Epithelial cell of prostate (primary cell): ENCODE measurements around the gene NDUFB8.
A peak's percentile ranks its signal among the peaks of the same experiment; 100 is the strongest.
"Not testable (repeated sequence)": the region's sequence is repeated elsewhere in the genome, so short reads cannot be mapped to it uniquely, and the experiment has no call there.

Experiments used
- DNase-seq: peaks from one replicate; pipeline ENCODE4 v3.0.0-alpha.2; 2011; ENCODE audit warnings: low read depth, low spot score
- H3K27ac ChIP-seq: fragments of 450-650 bp; 2 replicates; pipeline ENCODE4 v1.5.1; 2017; ENCODE audit warnings: mild to moderate bottlenecking

NDUFB8 gene

DNA sequence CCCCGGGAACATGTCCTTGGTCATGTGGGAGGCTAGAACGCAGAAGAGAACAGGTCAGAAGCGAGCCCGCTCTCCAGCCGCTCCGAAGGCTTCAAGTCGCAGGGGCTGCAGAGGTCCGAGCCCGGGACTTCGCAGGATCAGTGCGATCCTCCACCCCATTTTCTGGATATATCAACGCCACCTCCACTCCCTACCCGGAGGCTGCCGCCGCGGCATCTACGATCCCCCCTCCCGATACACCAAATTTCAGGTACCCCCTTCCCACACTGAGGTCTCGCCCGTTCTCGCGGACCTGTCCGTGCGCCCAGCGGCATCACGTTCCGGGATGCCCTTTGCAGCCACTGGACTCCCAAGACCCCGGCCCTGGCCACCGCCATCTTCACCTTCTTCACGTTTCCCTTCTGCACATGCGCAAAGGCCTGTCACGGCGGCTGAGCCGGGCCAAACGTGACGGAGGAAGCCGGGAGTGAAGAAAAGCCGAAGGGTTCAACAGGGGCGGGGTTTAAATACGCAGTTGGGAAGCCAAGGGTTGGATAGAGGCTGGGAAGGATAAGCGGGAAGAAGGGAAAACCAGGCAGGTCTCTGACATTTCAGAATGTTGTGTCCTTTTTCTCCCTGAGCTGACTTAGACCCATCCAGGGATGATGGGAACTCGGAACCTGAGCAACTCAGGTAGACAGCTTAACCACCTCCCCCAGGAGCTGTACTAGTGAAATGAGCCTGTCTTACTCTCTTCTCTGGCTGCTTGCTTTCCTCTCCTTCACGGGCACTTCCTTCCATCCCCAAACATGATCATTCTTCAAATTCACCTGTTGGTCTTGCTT, at the start of gene NDUFB8:
NDUFB8 (minus strand) TSS at position 397 of the 824 bp plus-strand sequence; CDS start at position 377, 20 bp downstream.
- DNase-seq = no peak
- H3K27ac ChIP-seq = peak within 1 kb of the TSS; percentile 32

DNA sequence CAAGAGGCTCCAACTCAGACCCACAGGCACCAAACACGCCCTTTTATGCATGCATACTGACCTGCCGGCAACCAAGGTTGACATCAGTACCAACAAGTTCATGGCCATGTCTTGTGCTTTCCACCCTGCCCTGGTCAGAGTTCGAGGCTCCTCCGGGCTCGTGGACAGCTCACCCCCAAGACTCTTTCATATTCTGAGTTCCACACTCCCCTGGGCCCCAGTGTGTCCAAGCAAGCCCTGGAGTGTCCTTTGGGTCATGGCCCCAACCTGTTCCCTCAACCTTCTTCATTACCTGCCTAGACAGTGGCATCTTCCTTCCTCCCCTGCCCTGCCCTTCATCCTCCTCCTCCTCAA, 46.6 kb upstream of the NDUFB8 start:
- no peak overlapping the region for H3K27ac ChIP-seq
- DNase-seq = no peak

DNA sequence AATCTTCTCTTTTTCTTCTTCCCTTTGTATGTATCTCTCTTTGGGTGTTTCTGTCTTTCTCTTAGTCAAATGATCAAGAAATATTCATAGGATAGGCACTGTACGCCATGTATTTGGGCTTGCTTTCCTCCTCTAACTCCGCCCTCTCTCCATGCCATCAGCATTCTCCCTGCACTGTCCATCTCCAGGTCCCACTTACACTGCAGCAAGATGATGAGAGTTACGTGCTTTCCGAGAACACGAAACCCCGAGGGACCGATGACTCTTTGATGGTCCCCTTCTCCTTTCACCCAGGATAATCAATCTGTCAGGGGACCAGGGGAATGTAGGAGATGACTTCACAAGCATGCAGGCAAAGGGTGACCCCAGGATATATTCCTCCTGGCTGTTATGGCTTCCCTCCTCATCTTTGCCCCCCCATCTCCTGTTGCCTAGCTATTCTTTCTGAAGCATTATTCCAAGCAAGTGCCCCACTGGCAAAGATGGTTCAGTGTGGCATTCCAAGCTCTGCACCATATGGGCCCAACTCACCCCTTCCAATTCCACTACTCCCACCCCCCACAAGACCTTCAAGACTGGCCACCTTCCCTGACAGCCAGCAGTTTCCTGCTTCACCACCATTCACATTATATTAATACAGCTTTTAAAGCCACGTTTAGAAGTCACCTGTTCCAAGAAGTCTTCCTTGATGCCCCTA, 46.1 kb upstream of the NDUFB8 start:
- H3K27ac ChIP-seq = no peak overlapping the region
- no peak for DNase-seq

DNA sequence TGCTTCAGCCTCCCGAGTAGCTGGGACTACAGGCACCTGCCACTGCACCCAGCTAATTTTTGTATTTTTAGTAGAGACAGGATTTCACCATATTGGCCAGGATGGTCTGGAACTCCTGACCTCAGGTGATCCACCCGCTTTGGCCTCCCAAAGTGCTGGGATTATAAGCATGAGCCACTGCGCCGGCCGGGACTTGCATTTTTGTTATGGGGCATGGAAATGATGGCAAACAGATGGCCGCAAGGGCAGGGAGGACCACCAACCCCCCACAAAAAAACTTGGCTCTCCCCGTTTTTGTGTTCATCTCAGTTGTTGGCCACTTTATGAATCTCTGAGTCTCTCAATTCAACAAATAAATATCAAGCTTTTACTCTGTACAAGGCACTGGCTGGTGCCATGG, 45.5 kb upstream of the NDUFB8 start:
- H3K27ac ChIP-seq, DNase-seq: not testable (repeated sequence)

DNA sequence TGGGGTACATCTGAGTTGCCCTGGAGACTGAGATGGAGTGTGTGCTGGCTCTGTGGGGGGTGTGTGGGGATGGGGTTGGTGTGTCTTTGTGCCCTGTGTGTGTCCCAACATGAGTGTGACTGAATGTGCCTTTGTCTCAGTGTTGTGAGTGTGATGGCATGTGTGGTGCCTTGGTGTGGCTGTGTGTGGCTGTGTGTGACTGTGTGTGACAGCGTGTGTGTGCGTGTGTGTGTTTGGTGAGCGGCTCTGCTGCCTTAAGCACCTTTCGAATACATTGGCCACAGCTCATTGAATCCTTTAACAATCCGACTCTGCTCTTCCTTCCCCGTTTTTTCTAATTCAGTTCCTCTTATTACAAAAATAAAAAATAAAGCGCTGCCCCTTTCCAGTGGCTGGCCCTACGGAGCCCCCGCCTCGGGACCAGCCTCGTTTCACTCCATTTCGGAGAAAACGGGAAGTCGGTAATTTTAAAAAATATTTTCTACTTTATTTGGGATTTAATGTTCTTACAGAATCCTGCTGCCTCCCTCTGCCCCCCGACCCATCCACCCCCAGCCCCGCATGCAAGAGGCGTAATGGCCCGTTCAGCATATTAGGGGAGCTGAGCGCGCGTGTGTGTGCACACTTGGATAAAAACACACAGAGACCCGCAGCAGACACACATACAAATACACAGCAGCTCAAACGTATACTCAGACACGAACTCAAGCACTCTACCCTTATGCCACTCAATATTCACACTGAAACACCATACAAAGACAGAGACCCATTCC, 41.6 kb upstream of the NDUFB8 start:
- DNase-seq = no peak
- no peak overlapping the region for H3K27ac ChIP-seq

DNA sequence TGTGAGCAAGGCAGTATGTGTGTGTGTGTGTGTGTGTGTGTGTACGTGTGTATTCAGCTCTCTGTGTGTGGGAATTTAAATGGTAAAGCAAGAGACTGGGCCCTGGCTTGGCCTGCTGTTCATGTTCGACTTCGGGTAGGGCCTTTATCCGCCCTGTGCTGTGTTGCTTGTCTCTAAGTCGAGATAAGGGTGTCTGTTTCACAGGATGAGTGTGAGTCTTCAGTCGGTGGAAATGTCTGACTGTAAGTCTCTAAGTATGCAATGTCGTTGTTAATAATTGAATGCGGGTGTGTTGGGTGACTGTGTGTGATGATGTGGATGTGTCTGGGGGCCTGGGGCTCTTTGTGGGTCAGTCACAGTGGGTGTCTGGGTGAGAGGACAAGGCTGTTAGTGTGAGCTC, 40.8 kb upstream of the NDUFB8 start:
- no peak overlapping the region for H3K27ac ChIP-seq
- no peak for DNase-seq

DNA sequence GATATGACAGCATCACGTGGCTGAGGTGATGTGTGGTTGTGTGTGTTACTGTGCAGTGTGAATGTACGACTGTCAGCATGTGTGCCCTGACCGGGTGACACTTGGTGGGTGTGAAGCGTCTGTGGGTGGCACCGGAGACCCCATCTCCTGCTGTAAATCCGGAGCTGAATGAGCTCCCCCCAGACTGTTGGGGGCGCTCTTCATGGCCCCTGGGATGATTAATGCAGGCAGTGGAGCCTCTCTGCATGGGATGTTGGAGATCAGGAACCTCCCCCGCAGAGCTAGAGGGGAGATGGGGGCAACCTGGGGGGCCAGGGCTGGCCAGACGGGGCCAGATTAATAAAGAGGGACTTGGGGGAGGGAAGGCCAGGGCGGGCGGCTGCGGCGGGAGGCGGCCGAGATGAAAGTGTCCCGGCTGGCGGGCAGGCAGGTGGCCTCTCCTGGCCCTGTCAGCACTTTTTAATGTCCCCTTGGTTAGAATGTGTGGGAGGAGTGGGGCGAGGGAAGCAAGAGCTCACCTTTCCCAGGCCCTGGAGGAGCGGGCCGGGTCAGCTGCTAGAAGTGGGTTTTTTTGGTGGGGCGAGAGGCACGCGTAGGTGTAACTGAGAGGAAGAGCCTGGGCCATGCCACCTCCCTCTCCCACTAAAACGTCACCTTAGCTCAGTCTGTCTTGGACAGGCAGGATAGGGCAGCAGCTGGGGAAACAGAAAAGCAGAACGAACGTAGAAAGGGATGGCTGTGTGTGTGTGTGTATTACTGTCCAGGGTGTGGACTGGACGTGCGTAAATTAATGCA, 40.2 kb upstream of the NDUFB8 start:
- H3K27ac ChIP-seq = no peak overlapping the region
- no peak for DNase-seq

DNA sequence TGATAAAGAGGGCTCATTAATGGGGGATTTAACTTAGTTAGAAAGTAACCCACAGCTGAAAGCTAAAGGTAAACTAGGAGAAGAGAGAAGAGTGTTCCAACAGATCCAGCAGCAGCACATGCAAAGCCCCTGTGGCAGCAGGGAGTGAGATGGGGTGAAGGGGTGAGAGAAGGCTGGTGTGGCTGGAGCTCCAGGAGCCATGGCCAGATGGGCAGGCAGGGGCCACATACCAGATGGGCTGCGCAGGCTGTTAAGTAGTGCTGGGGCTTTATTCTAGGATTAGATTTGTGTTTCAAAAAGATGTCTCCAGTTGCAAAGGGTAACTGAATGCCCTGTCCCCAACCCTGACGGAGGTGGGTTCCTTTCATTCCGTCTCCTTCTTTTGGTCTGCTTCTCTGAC, 39.2 kb upstream of the NDUFB8 start:
- no peak overlapping the region for H3K27ac ChIP-seq
- no peak for DNase-seq

DNA sequence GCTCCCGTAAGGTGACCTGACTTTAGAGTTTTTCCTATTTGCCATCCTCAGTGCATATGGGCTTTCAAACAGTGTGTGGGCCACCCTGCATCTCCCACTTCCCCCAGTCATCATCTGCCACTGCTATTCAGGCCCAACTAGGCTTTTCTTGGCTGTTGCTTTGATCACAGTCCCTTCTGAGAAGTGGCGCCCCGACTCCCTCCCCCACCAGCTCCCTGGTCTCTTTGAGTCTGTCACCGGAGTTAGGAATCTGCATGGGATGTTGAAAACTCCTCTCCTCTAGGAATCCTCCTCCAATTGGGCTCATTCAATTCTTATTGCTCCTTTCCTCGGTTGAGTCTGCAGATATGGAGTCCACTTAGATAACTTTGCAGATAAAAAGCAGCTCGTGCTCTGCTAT, 38.2 kb upstream of the NDUFB8 start:
- H3K27ac ChIP-seq = no peak overlapping the region
- no peak for DNase-seq

DNA sequence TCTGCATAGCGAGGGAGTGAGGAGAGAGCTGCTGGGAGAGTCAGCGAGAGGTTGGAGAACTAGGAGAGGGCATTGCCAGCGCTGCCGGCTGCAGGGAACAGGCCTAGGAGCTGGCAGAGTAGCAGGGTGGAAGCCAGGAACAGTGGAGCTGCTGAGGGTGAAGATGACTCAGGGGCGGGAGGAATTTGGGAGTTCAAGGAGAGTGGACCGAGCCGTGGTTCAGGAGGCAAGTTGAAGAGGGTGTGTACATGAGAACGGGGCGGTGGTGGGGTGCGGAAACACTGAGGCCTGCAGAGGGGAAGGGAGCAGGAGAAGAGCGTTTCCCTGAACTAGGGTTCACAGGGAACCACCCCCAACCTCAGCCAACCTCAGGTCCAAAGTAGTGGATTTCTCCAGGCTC, 37.6 kb upstream of the NDUFB8 start:
- H3K27ac ChIP-seq = no peak overlapping the region
- DNase-seq = no peak

DNA sequence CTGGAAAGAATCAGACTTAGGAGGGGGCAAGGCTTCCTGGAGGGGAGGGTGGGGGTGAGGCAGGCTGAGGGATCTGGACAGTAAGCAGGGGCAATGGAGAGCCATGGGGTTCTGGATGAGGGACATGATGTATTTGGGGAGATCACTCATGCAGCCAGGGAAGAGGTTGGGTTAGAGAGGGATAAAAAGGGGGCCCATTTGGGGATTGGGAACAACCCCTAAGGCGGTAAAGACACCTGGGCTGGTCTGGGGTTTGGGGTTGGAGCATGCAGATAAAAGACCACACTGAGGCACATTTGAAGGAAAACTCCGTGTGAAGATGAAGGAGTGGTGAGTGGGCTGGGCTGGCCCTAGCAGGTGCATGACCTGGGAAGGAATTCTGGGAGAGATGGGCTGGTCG, 36.9 kb upstream of the NDUFB8 start:
- no peak overlapping the region for H3K27ac ChIP-seq
- no peak for DNase-seq

DNA sequence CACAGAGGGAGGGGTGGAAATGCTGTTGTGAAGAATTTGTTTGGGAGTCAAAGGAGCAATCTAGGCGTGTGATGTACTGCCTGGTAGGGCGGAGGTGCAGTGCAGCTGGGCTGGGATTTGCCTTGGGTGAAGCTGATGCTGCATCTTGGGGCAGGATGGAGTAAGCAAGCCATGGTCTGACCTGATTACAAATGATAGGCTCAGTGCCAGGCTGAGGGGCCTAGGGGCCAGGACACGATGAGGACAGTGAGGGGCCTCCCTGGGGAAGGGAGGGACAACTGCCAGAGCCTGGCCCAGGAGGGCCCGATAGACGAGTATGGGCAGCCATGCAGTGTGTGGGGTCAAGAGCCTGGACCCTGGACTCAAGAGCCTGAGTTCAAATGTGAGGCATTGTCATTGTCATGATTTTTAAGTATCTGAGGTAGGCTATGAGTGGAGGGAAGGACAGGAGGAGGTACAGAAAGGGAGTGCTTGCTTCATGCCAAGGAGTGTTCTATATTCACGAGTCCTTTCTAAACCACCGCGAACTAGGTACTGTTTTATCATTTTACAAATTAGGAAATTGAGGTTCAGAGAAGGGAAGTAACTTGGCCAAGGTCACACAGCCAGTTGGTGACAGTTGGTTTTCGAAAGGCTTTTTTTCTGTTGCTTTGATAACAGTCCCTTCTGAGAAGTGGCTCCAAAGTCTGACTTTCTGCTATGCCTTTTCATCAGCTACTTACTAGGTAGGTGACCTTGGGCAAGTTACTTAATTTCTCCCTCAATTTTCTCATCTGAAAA, 35.7 kb upstream of the NDUFB8 start:
- DNase-seq = no peak

DNA sequence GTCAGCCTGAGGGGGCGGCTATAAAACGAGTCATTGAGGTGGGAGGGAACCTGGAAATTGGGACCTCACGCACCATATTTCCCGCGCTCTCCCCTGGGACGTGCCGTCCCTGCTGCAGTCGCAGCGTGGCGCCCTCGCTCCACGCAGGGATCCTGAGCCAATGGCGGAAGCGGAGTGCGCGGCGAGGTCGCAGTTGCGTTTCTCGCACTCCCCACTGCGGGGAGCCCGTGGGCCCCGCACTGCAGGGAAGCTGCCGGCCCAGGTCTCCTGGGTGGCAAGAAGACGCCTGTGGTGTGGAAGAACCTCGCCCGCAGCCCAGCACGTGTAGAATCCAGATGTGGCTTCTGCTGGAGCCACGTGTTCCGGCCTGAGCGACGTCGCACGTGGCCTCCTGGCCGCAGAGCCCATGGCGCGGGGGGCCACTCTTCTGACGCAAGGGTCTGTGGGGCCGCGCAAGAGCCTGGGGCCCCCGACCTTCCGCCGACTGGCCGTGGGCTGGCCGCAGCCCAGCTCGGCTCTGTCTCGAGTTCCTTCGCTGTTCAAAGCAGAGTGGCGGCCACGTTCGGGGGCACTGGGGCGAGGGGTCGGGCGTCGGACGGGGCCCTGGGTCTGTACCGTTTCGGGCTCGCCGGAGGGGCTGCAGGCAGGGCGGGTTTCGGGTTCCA, 32.5 kb upstream of the NDUFB8 start:
- no peak overlapping the region for H3K27ac ChIP-seq

More for the DNA sequence above, 35.7 kb upstream of the NDUFB8 start:
- H3K27ac ChIP-seq = no peak overlapping the region

DNA sequence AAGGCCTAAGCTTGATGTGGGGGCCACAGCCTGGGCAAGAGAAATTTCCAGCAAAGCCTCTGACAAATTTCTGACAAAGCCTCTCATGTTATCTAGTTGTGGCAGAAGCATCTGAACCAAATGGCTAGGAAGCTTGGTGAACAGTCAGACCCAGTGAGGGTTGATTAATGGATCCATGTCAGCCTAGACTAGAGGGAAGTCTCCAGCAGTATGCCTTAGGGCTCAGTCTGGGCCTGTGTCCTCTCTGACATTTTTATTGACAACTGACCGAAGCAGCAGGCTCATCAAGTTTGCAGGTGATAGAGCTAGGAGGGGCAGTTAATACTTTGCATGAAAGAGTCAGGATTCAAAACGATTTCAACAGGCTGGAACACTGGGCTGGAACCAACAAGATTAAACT, 31.3 kb upstream of the NDUFB8 start:
- no peak for DNase-seq
- H3K27ac ChIP-seq = no peak overlapping the region

More for the DNA sequence above, 32.5 kb upstream of the NDUFB8 start:
- peak; percentile 6 for DNase-seq

DNA sequence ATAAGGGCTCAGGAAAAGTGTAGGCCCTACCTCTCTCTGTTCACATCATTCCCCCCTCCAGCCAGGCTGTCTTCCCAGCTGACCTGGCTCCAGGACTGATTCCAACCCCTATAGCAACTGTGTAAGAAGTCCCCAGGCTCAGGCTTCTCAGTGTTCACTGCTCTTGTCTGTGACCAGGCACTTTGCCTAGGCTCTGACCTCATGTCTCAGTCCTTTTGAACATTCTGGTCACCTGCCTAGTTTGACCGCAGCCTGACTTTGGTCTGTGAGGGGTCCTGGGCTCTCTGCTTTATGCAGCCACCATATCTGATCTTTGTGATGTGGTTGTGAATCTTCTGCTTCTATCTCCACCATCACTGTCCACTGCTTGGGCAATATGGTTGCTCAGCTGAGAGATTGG, 30.6 kb upstream of the NDUFB8 start:
- no peak overlapping the region for H3K27ac ChIP-seq
- no peak for DNase-seq

DNA sequence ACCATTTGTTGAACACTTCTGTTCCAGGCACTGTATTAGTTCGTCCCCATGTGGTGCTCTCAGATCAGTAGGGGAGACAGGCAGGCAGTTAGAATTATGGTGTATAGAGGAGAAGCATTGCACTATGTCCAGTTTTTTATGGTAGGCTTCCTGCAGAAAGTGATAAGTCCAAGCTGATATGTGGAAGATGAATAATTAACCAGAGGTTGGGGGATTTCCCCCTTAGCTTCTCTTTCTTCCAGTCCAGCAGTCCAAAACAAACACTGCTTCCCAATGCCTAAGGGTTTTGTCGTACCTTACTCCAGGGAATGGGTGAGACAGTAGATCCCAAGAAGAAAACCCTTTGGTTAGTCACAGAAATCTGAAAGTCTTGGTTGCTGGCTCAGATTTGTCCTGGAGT, 25.2 kb upstream of the NDUFB8 start:
- DNase-seq = no peak
- H3K27ac ChIP-seq = no peak overlapping the region

DNA sequence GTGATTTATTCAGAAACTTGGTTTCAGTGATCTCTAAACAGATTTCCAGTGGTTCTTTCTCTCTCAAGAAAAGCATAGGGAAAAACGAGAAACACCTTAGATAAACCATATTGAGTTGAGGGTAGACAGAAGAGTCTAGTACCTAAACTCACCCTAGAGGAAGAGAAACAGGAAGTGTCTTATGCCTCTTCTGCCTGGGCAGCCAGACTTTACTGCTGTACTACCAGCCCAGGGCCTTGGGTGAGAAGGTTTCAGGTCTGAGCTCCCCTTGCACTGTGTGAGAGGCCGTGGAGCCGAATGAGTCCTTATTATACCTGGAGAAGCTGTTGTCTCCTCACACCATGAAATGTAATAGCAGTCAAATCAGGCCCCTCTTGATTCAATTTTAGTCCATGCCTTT, 24.3 kb upstream of the NDUFB8 start:
- no peak overlapping the region for H3K27ac ChIP-seq
- DNase-seq = no peak

DNA sequence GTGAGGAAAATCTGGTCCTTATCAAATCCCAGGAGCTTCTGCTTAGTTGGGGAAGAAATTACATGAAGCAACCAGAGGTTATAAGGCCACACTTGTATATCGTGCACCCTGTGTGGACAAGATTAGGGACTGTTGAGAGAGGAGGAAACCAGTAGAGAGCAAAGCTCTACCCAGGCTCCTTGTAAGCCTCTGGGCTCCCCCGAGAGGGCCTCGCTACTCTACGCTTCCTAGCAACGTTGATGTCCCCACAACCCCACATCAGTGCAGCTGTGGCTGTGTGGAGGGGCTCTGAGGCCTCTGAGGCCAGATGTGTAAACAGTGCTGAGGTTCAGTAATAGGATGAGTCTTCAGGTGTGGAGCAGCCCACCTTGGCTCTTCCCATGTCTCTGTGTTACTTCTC, 22.1 kb upstream of the NDUFB8 start:
- DNase-seq = no peak
- no peak overlapping the region for H3K27ac ChIP-seq

DNA sequence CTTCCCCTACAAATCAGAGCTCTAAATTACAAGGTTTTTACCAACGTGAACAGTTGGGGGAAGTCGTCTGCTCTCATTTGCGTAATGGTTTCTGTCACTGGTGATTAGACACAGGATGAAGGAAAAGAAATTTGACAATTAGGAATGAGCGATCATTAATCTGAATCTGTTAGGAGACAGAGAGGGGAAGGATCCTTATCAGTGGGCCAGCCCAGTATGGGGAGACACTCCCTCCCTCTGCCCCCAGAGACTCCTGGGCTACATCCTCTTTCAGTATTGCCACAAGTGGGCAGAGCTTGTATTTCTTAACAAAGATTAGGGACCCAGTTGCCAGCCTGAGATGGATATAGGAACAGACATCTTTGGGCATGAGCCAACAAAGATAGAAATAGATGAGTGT, 21.5 kb upstream of the NDUFB8 start:
- no peak overlapping the region for H3K27ac ChIP-seq
- no peak for DNase-seq
